Mucosa of descending colon (tissue), 3 donors: ENCODE measurements around the gene CD48. TPM values are rescaled to one million over a fixed set of nuclear protein-coding genes. Genes with fewer than 3 reads are reported as not detected.

Experiments used
- ATAC-seq: fragments of 200-7000 bp; cut with Tn5 transposase; one replicate; pipeline ENCODE4 v1.9.1; 2020; ENCODE audit warnings: mild to moderate bottlenecking, moderate library complexity
- DNase-seq, 3 donors: peaks; one replicate each; pipeline ENCODE4 v3.0.0-alpha.2; 2020
- H3K36me3 ChIP-seq: fragments of 200-600 bp; one replicate; pipeline ENCODE4 v1.8.0; 2021; ENCODE audit warnings: low read depth, mild to moderate bottlenecking
- H3K4me1 ChIP-seq: fragments of 200-600 bp; one replicate; pipeline ENCODE4 v1.8.0; 2021; ENCODE audit warnings: low read depth, mild to moderate bottlenecking
- H3K4me3 ChIP-seq: fragments of 200-600 bp; one replicate; pipeline ENCODE4 v1.8.0; 2021; ENCODE audit warnings: mild to moderate bottlenecking
- H3K9me3 ChIP-seq: fragments of 200-600 bp; one replicate; pipeline ENCODE4 v1.8.0; 2021; ENCODE audit warnings: mild to moderate bottlenecking
- intact Hi-C, 2 donors: fragments of 100-400 bp; cut with DNase I in 1 of 2; cut with micrococcal nuclease in 1 of 2; formaldehyde crosslinking; loops; one replicate each; pipeline versions ENCODE4 v1.11.0 to v1.11.1; 2022; cut with DNase I, micrococcal nuclease
- total RNA-seq, 3 donors: library from RNA; stranded (reverse); fragmentation: NEBNext Ultra II Directional in 2 of 3; extraction: Animal tissue kit (Norgen Biotek cat#: 25700) in 2 of 3; gene quantifications; one replicate each; pipeline versions ENCODE4 v1.2.1 to v1.2.4, GENCODE V29; 2021 to 2023
- TF ChIP-seq, protein P1 (sequence below): fragments of 200-600 bp; IDR thresholded peaks from one replicate; pipeline ENCODE4 v1.8.0; 2022; ENCODE audit warnings: antibody characterized with exemption, mild to moderate bottlenecking
- donor health status: DM: no; HTN: no; CAD: no; lungs with moderate emphysema.
- donor health status: DM: no; HTN: no; CAD: no.
- donor health status: DM: no; HTN: yes; CAD: no.

Gene CD48
- total RNA-seq, 3 donors from 2014 or later, result 5.9 to 8.6 (median 6.1) TPM

DNA sequence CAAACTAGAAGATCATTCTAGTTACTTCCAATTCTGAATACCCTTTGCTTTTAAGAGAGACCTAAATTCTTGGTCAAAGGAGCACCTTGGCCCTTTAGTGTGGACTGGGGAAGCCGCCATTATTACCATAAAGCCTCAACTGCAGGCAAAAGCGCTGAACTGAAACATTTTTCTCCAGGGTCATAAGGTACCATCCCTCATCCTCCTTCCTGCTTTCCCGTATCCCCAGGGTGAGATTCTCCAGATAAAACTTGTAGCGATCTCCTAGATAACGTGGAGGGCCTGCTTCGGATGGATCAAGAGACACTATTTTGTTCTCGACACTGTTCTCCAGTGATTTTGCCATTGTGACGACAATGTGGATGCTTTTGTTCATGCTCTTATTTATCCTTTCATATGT is 74.6 kb downstream of the CD48 start:
- no peaks in the 10 kb centered on the region for H3K36me3 ChIP-seq
- H3K4me3 ChIP-seq, result no peak overlapping the region
- intact Hi-C loops, result no loop called here
- DNase-seq (no peak), ATAC-seq (no peak)
- H3K4me1 ChIP-seq, result peaks cover 2% of the 10 kb centered on the region
- TF ChIP-seq, protein P1, sequence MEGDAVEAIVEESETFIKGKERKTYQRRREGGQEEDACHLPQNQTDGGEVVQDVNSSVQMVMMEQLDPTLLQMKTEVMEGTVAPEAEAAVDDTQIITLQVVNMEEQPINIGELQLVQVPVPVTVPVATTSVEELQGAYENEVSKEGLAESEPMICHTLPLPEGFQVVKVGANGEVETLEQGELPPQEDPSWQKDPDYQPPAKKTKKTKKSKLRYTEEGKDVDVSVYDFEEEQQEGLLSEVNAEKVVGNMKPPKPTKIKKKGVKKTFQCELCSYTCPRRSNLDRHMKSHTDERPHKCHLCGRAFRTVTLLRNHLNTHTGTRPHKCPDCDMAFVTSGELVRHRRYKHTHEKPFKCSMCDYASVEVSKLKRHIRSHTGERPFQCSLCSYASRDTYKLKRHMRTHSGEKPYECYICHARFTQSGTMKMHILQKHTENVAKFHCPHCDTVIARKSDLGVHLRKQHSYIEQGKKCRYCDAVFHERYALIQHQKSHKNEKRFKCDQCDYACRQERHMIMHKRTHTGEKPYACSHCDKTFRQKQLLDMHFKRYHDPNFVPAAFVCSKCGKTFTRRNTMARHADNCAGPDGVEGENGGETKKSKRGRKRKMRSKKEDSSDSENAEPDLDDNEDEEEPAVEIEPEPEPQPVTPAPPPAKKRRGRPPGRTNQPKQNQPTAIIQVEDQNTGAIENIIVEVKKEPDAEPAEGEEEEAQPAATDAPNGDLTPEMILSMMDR, result no peak
- H3K9me3 ChIP-seq, result no peaks in the 10 kb centered on the region

DNA sequence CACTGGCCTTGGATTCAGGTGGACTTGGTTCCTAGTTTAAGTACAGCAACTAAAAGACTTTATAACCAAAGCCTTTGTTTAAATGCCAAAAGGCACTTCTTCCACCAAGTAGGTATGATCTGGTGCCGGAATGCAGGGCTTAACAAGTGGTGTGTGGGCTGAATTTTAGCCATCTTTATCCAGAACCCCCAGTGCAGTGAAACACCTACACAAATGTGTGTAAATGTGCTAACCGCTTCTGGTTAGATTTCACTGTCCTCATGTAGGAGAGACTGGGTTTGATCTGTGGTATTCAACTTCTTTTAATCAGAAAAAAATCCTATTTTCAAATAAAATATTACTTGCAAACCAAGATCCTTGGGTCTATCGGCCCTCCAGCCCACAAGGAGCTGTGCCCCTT is 75.1 kb downstream of the CD48 start:
- ATAC-seq, result no peak

DNA sequence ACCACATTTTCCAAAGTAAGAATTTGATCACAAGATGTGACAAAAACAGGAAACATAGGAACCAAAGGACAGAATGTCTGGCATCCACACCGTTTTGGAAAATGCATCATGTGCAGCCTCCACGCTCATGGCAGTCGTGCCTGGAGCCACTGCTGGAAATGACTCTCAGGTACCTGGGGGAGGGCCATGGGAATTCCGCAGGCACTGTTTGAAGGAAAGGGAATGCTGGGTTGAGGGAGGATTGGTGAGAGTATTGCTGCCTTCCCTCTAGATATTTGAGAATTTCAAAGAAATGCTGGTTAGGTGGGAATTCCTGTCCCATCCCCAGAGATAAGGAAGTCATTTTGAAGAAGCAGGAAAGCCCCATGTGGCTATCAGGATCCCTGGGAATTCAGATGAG is 75.5 kb downstream of the CD48 start:
- intact Hi-C loops, result no loop called here
- H3K9me3 ChIP-seq, result no peaks in the 10 kb centered on the region
- TF ChIP-seq, protein P1, result no peak
- H3K36me3 ChIP-seq, result no peaks in the 10 kb centered on the region
- no peak overlapping the region for H3K4me3 ChIP-seq
- no peak for DNase-seq
- ATAC-seq, result no peak
- peaks cover 2% of the 10 kb centered on the region for H3K4me1 ChIP-seq

More for the DNA sequence above, 75.1 kb downstream of the CD48 start:
- Histone ChIP-seq H3K4me3 (no peak overlapping the region), H3K36me3 (no peaks in the 10 kb centered on the region), H3K4me1 (peaks cover 2% of the 10 kb centered on the region), H3K9me3 (no peaks in the 10 kb centered on the region)
- DNase-seq, result no peak
- TF ChIP-seq, protein P1, result no peak
- intact Hi-C loops, result no loop called here

DNA sequence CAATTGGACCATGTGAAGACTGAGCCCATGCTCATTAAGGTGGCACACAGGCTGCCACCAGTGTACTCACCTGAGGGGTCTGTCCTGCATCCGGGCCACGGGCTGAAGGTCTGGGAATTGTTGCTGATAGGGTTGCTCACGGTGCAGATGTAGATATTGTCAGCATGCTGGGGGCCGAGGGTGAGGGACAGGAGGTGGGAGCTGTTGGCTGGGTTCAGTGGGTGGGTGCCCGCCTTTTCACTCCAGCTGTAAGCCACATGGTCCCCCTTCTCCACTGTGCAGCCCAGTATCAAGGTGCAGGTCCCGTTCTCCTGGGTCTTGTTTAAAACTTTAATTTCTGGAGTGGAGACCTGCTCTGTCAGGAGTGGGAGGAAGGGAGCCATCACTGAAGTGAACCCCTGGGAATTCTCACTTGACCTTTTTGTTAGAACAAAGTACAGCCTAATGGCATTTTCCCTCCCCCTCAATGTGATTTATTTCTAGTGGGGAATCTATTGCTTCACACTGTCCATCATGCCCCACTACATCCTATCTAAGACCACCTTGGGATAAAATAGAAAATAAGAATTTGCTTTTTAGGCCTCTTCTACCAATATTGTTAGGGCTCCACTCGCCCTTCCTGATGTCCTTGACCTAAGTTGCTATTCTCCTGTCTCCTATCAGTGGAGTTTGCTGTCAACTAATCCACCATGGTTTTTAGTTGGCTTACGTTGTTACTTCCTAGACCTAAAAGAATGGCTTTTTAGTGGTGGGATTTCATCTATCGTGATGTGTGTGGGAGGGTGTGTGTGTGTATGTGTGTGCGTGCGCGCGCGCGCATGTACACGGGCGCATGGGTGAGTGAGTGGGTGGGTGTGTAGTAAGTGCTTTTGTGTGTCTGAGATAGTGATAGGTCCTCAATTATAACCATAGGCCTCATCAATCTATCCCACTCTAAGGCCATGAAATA is 76.8 kb downstream of the CD48 start:
- TF ChIP-seq, protein P1, result no peak
- ATAC-seq (no peak), DNase-seq (no peak)
- Histone ChIP-seq H3K9me3 (no peaks in the 10 kb centered on the region), H3K4me1 (peaks cover 2% of the 10 kb centered on the region), H3K36me3 (no peaks in the 10 kb centered on the region), H3K4me3 (no peak overlapping the region)
- intact Hi-C loops, result no loop called here

DNA sequence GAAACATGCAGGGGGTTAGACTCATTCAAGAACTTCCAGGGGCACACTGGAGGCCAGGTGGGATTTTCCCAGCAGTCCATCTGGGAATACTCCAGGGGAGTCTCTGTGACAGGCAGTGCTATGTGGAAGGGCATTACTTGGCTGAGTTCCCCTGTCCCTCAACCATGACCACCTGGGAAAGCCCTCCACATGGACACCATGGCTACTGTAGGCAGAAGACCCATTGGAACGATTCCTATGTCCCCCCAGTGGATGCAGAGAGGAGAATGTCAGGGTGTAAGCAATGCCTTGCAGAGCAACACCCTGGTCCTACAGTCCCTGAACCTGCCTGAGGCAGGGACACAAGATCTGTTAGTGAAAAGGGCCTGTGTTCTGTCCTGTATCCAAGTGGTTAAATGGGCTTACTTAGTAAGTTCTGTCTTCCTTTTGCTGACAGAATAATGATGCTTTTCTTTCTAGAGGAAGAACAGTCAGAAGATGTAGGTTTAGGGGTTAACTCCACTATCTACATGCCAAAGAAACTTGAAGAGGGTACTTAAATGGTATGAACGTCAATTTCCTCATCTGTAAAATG is 78.2 kb downstream of the CD48 start:
- DNase-seq (no peak), ATAC-seq (no peak)
- TF ChIP-seq, protein P1, result no peak
- H3K4me3 ChIP-seq, result no peak overlapping the region
- H3K36me3 ChIP-seq, result no peaks in the 10 kb centered on the region
- no peaks in the 10 kb centered on the region for H3K4me1 ChIP-seq
- H3K9me3 ChIP-seq, result no peaks in the 10 kb centered on the region
- intact Hi-C loops, result no loop called here
